Ishikawa (cell line): Measurements from ENCODE around the gene CDKN2B-AS1.

Experiments
- CEBPB ChIP-seq: IDR thresholded peaks from 2 replicates; pipeline ENCODE4 v1.6.1; 2012
- CREB1 ChIP-seq: IDR thresholded peaks from 2 replicates; pipeline ENCODE4 v1.6.1; 2012; ENCODE audit warnings: low read depth
- EGR1 ChIP-seq: IDR thresholded peaks from 2 replicates; pipeline ENCODE4 v1.6.1; 2012
- EP300 ChIP-seq: IDR thresholded peaks from 2 replicates; pipeline ENCODE4 v1.6.1; 2012; ENCODE audit warnings: borderline replicate concordance
- FOXM1 ChIP-seq: IDR thresholded peaks from 2 replicates; pipeline ENCODE4 v1.6.1; 2012; ENCODE audit warnings: low read depth, borderline replicate concordance
- NFIC ChIP-seq: IDR thresholded peaks from 2 replicates; pipeline ENCODE4 v1.6.1; 2012
- RAD21 ChIP-seq: IDR thresholded peaks from 2 replicates; pipeline ENCODE4 v1.6.1; 2012; ENCODE audit warnings: low read depth
- TAF1 ChIP-seq: IDR thresholded peaks from 2 replicates; pipeline ENCODE4 v1.6.1; 2012; ENCODE audit warnings: low read depth, mild to moderate bottlenecking
- TCF12 ChIP-seq: IDR thresholded peaks from 2 replicates; pipeline ENCODE4 v1.6.1; 2012; ENCODE audit warnings: low read depth
- TEAD4 ChIP-seq: IDR thresholded peaks from 2 replicates; pipeline ENCODE4 v1.6.1; 2012
- YY1 ChIP-seq: IDR thresholded peaks from 2 replicates; pipeline ENCODE4 v1.6.1; 2012; ENCODE audit warnings: low read depth
- ZBTB7A ChIP-seq: IDR thresholded peaks from 2 replicates; pipeline ENCODE4 v1.6.1; 2012; ENCODE audit warnings: low read depth
- TF ChIP-seq, protein P1 (sequence below): IDR thresholded peaks from 2 replicates; pipeline ENCODE4 v1.6.1; 2012; ENCODE audit warnings: low read depth, mild to moderate bottlenecking
- TF ChIP-seq, protein P2 (sequence below): IDR thresholded peaks from 2 replicates; pipeline ENCODE4 v1.6.1; 2012
- TF ChIP-seq, protein P3 (sequence below): IDR thresholded peaks from 2 replicates; pipeline ENCODE4 v1.6.1; 2012

CDKN2B-AS1 gene

DNA sequence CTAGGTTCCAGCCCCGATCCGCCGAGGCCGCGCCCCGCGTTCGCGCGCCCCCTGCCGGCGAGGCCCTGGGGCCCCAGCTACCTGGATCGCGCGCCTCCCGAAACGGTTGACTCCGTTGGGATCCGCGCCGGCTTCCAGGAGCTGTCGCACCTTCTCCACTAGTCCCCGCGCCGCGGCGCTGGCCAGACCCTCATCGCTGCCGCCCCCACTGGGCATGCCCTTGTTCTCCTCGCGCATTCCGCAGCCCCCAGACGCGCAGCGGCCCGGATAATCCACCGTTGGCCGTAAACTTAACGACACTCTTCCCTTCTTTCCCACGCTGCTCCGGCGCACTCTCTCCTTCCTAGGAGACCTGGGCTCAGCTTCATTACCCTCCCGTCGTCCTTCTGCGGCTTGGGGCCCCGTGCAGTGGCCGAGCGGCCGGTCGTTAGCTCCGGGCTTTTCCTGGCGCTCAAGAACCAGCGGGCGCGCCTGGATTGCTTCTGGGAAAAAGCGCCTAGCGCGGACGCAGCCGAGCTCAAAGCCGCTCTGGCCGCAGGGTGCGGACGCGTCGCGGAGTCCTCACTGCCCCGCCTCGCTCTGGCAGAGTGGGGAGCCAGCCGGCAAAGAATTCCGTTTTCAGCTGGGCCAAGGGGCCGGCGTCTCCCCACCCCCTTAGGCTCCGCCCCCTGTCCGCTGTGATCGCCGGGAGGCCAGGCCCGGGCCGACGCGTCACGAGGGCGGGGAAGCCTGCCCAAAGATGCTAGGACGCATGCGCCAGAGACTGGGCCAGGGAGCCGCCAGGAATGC is 14.3 kb downstream of the CDKN2B-AS1 start, which contains the start of gene CDKN2B:
CDKN2B (minus strand) TSS at position 589 of the 789 bp plus-strand sequence; CDS start at position 237, 352 bp downstream.
- TF ChIP-seq TAF1 (peak; percentile 91), ZBTB7A (0 out of 2 replicates have a peak, but pooled peaks have one; percentile 59), EGR1 (no peak), RAD21 (peak; percentile 53; the same call in 1 of the 2 replicates), CEBPB (no peak), EP300 (peak; percentile 28; the same call in 1 of the 2 replicates), NFIC (peak; percentile 23; the same call in 1 of the 2 replicates), TCF12 (peak; percentile 51; the same call in 1 of the 2 replicates), YY1 (0 out of 2 replicates have a peak, but pooled peaks have one; percentile 30), TEAD4 (peak; percentile 57), CREB1 (0 out of 2 replicates have a peak, but pooled peaks have one; percentile 30), FOXM1 (no peak)
- TF ChIP-seq, protein P1, sequence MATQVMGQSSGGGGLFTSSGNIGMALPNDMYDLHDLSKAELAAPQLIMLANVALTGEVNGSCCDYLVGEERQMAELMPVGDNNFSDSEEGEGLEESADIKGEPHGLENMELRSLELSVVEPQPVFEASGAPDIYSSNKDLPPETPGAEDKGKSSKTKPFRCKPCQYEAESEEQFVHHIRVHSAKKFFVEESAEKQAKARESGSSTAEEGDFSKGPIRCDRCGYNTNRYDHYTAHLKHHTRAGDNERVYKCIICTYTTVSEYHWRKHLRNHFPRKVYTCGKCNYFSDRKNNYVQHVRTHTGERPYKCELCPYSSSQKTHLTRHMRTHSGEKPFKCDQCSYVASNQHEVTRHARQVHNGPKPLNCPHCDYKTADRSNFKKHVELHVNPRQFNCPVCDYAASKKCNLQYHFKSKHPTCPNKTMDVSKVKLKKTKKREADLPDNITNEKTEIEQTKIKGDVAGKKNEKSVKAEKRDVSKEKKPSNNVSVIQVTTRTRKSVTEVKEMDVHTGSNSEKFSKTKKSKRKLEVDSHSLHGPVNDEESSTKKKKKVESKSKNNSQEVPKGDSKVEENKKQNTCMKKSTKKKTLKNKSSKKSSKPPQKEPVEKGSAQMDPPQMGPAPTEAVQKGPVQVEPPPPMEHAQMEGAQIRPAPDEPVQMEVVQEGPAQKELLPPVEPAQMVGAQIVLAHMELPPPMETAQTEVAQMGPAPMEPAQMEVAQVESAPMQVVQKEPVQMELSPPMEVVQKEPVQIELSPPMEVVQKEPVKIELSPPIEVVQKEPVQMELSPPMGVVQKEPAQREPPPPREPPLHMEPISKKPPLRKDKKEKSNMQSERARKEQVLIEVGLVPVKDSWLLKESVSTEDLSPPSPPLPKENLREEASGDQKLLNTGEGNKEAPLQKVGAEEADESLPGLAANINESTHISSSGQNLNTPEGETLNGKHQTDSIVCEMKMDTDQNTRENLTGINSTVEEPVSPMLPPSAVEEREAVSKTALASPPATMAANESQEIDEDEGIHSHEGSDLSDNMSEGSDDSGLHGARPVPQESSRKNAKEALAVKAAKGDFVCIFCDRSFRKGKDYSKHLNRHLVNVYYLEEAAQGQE: no peak
- TF ChIP-seq, protein P2, sequence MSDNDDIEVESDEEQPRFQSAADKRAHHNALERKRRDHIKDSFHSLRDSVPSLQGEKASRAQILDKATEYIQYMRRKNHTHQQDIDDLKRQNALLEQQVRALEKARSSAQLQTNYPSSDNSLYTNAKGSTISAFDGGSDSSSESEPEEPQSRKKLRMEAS: peak; percentile 58
- TF ChIP-seq, protein P3, sequence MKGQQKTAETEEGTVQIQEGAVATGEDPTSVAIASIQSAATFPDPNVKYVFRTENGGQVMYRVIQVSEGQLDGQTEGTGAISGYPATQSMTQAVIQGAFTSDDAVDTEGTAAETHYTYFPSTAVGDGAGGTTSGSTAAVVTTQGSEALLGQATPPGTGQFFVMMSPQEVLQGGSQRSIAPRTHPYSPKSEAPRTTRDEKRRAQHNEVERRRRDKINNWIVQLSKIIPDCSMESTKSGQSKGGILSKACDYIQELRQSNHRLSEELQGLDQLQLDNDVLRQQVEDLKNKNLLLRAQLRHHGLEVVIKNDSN: peak; percentile 82

DNA sequence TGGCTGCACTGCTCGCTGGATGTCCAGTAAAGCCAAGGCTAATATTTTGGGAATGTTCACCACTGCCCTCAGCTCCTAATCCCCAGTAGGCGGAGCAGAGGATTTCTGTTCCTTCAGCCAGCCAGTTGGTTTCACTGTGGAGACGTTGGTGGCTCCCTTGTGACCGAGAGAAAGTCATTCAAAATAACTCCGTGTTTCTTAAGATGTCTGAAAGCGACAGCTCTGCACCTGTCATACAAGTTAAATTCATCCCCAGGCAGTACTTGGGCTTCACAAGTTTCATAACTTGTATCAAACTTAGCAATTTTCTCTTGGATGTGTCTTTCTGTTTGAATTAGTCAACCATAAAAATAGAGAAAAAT is 14.9 kb downstream of the CDKN2B-AS1 start:
- TF ChIP-seq EP300 (0 out of 2 replicates have a peak, but pooled peaks have one; percentile 1), RAD21 (peak; percentile 26; the same call in 1 of the 2 replicates), TEAD4 (no peak; the same call in 1 of the 2 replicates)

DNA sequence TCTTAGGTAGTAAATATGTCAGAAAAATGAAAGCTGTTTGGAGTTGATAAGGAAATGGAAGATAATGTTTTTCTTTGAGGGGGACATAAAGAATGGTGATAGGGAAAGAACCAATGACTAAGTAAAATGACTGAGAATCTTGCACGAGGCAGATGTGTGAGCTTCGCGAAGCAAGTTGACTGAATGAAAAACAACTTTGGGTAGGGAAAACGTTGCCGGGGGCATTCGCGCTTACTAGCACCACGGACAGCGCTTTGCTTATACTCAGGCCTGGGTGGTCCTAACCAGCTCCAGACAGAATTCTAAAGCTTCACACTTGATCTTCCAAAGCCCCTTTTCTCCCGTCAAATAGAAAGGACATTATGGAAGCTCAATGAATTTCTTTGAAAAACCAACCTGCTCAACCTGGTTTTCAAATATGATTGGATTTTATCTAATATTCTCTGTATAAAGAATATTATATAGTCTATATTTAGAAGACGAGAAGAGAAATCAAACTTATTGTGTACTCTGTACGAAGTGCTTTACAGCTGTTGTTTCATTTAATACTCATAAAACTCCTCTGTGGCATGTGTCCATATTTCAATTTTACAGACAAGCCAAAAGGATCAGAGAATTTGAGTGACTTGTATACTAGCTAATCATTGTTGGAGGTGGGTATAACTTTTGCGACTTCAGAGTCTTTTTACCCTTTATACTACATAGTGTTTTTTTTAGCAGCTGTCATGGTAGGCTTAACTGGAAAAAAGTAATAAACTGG is 16.5 kb downstream of the CDKN2B-AS1 start:
- TF ChIP-seq, protein P1: peak; percentile 88
- TF ChIP-seq FOXM1: no peak

DNA sequence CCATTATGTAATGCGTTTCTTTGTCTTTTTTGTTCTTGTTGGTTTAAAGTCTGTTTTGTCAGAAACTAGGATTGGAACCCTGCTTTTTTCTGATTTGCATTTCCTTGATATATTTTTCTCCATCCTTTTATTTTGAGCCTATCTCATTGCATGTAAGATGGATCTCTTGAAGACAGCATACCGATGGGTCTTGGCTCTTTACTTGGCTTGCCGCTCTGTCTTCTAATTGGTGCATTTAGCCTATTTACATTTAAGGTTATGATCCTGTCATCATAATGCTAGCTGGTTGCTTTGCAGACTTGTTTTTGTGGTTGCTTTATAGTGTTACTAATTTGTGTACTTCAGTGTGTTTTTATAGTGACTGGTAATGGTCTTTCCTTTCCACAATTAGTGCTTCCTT is 27.8 kb downstream of the CDKN2B-AS1 start:
- TF ChIP-seq, protein P3: no peak
- TF ChIP-seq TCF12 (no peak), TEAD4 (no peak), EGR1 (no peak)

DNA sequence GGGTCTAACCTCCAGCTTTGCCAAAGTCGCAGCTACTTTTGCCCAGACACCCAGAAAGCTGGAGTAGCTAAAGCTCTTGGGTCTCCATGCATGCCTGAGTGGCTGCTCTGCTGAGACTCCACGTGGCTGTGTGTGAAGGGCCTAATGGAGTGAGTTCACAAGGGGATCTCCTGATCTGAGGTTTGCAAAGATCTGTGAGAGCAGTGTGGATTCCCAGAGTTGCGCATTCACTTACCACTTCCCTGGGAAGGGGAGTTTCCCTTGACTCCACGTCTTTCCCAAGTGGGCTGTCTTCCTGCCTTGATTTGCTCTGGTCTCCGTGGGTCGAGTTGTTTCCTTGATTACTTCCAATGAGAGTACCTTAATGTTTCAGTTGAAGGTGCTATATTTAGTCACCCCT is 32.1 kb downstream of the CDKN2B-AS1 start:
- no peak for TF ChIP-seq CREB1
- no peak for TF ChIP-seq FOXM1
- no peak for TF ChIP-seq NFIC
- TF ChIP-seq, protein P3: no peak
- no peak for TF ChIP-seq TEAD4
- TF ChIP-seq CEBPB: no peak
- no peak for TF ChIP-seq EGR1
- TF ChIP-seq TAF1: no peak
- no peak for TF ChIP-seq ZBTB7A
- TF ChIP-seq TCF12: no peak
